Suprapubic skin (tissue), 3 donors: ENCODE data around the gene CHRM4.

ENCODE experiments used
- CTCF ChIP-seq, 2 donors: fragments of 200-600 bp in 1 of 2; fragments of 450-650 bp in 1 of 2; sonication (generic) in 1 of 2; IDR thresholded peaks; one replicate each; pipeline ENCODE4 v1.5.1; 2016 to 2019; ENCODE audit warnings: antibody characterized with exemption in 2 of 2, mild to moderate bottlenecking in 1 of 2, moderate library complexity in 1 of 2
- EP300 ChIP-seq: sonication (generic); formaldehyde crosslinking; IDR thresholded peaks from one replicate; pipeline ENCODE4 v1.6.1; 2017; ENCODE audit warnings: antibody characterized with exemption
- POLR2A ChIP-seq, 2 donors: fragments of 450-650 bp; IDR thresholded peaks; one replicate each; pipeline ENCODE4 v1.6.1; 2017; ENCODE audit warnings: antibody characterized with exemption in 2 of 2, mild to moderate bottlenecking in 2 of 2, moderate library complexity in 2 of 2

DNA sequence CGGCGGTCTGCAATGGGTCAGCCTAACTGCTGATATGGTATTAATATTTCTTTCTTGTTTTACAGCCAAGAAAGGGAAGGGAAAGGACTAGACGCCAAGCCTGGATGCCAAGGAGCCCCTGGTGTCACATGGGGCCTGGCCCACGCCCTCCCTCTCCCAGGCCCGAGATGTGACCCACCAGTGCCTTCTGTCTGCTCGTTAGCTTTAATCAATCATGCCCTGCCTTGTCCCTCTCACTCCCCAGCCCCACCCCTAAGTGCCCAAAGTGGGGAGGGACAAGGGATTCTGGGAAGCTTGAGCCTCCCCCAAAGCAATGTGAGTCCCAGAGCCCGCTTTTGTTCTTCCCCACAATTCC is 8.2 kb downstream of the CHRM4 start:
- TF ChIP-seq POLR2A (IDR thresholded peaks at IDR 0.05) = no peak
- no peak for TF ChIP-seq CTCF (IDR thresholded peaks at IDR 0.05)
- TF ChIP-seq EP300 = no peak
